Measurements from ENCODE around the gene HINT3.
"Not testable (repeated sequence)": the region's sequence is repeated elsewhere in the genome, so short reads cannot be mapped to it uniquely, and the experiment has no call there.

The HINT3 gene

GRCh38 chr6:125939791-125940190 is 16.8 kb upstream of the HINT3 start:
- DNase-seq (ENCODE audit: low read depth in 2 of 2) = no peak

GRCh38 chr6:125940247-125941041 is 16.1 kb upstream of the HINT3 start:
- no peak for DNase-seq (ENCODE audit: low read depth in 2 of 2)

- DNase-seq (ENCODE audit: low read depth in 2 of 2) = no peak
These were observed 13.7 kb upstream of the HINT3 start for GRCh38 chr6:125942672-125943527.

GRCh38 chr6:125943528-125944433 is 12.8 kb upstream of the HINT3 start:
- no peak for DNase-seq (ENCODE audit: low read depth in 2 of 2)

GRCh38 chr6:125944434-125944816 is 12.1 kb upstream of the HINT3 start:
- DNase-seq (ENCODE audit: low read depth in 2 of 2) = no peak

- DNase-seq (ENCODE audit: low read depth in 2 of 2) = no peak
These were observed 11.7 kb upstream of the HINT3 start for GRCh38 chr6:125944896-125945295.

- no peak for DNase-seq (ENCODE audit: low read depth in 2 of 2)
These were observed 11.0 kb upstream of the HINT3 start for GRCh38 chr6:125945378-125946141.

- no peak for DNase-seq (ENCODE audit: low read depth in 2 of 2)
These were observed 9.0 kb upstream of the HINT3 start for GRCh38 chr6:125947615-125948014.

- no peak for DNase-seq (ENCODE audit: low read depth in 2 of 2)
These were observed 8.1 kb upstream of the HINT3 start for GRCh38 chr6:125948455-125948854.

GRCh38 chr6:125949069-125949468 is 7.5 kb upstream of the HINT3 start:
- DNase-seq (ENCODE audit: low read depth in 2 of 2) = no peak

GRCh38 chr6:125950293-125950692 is 6.3 kb upstream of the HINT3 start:
- DNase-seq (ENCODE audit: low read depth in 2 of 2) = no peak

- not testable (repeated sequence) for DNase-seq (ENCODE audit: low read depth in 2 of 2)
These were observed 5.9 kb upstream of the HINT3 start for GRCh38 chr6:125950716-125951115.

GRCh38 chr6:125951323-125951722 is 5.2 kb upstream of the HINT3 start:
- no peak for DNase-seq (ENCODE audit: low read depth in 2 of 2)

GRCh38 chr6:125952764-125953501 is 3.6 kb upstream of the HINT3 start:
- DNase-seq (ENCODE audit: low read depth in 2 of 2) = peak in 1 of 2 donors; percentile 11

- DNase-seq (ENCODE audit: low read depth in 2 of 2) = no peak
These were observed 3.1 kb upstream of the HINT3 start for GRCh38 chr6:125953502-125953875.

GRCh38 chr6:125954735-125955339 is 1.7 kb upstream of the HINT3 start:
- DNase-seq (ENCODE audit: low read depth in 2 of 2) = no peak

GRCh38 chr6:125955973-125956372 is 597 bp upstream of the HINT3 start:
- no peak for DNase-seq (ENCODE audit: low read depth in 2 of 2)

GRCh38 chr6:125957391-125957693 is 772 bp downstream of the HINT3 start:
- DNase-seq (ENCODE audit: low read depth in 2 of 2) = no peak

- DNase-seq (ENCODE audit: low read depth in 2 of 2) = no peak
These were observed 1.3 kb downstream of the HINT3 start for GRCh38 chr6:125957845-125958244.

- no peak for DNase-seq (ENCODE audit: low read depth in 2 of 2)
These were observed 2.5 kb downstream of the HINT3 start for GRCh38 chr6:125959041-125959440.
